NCI-H187 treated with DMSO at 0.1 percent for 48 hours (cell line): ENCODE data around the gene CELSR1.

Experiments
- DNase-seq: peaks from one replicate; lab custom pipeline; 2025; lab: John Stamatoyannopoulos, UW

Gene CELSR1

GRCh38 chr22:46443850-46444389, 93.5 kb downstream of the CELSR1 start:
- DNase-seq = no peak

DNA sequence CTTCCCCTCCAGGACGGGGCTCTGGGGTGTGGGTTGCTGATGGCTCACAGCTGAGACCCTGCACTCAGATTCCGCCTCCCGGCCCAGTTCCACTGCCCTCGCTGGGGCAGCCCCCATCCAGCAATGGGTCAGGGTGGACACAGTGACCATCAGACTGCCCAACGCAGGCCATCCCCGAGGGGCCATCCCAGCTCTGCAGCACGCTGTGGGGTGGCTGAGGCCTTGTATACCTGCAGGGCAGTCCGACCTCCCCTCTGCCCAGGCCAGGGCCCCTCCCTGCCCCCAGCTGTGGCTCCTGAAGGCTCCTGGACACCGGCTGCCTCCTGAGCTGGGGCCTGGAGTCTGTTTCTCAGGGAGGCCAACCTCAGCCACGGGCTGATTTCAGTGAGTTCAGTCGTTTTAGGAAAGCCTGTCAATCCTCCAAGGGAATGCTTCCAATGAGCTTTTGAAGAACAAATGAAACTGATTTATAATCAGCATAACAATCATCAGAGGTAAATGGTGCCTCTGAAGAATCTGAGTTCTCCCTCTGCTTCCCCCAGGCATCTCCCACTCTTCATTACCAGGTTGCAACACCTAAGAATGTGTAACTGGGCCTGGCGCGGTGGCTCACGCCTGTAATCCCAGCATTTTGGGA, 95.1 kb downstream of the CELSR1 start:
- DNase-seq = no peak

DNA sequence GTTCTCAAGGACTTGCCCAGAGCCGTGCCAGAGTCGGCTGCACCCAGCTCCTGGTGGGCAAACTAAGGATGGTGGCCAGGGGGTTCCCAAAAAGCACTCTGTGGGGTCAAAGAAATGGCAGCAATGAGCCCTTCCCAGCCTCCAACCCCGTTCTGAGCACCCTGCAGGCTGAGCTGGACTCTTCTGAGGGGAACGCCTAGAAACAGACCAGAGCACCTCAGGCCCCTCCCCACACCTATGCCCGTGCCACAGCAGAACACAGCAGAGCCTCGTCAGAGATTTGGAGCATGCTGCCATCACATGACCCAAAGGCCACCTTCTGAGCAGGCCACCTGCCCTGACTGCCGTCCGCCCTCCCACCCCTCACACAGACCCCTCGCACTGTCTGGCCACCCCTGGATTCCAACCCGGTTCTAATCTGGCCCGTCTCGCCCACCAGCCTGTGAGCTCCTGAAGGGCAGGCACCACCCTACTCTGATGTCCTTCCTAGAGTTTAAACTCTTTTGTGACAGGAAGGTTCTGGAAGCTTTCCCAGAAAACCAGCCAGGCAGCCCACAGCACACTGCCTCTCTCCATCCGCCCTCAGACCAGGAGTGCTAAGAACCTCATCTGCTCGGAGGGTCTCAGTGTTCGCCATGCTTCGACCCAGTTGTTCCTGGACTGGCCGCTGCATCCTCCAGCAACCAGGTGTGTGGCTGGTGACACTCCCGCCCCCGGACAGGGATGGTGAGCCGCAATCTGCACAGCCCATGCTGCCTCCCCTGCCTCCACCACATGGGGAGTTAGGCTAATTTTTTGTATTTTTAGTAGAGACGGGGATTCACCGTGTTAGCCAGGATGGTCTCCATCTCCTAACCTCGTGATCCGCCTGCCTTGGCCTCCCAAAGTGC, 97.6 kb downstream of the CELSR1 start:
- no peak for DNase-seq

GRCh38 chr22:46439111-46439510, 98.3 kb downstream of the CELSR1 start:
- DNase-seq = no peak

- DNase-seq = no peak
Observed at GRCh38 chr22:46437671-46438440, 99.6 kb downstream of the CELSR1 start.

DNA sequence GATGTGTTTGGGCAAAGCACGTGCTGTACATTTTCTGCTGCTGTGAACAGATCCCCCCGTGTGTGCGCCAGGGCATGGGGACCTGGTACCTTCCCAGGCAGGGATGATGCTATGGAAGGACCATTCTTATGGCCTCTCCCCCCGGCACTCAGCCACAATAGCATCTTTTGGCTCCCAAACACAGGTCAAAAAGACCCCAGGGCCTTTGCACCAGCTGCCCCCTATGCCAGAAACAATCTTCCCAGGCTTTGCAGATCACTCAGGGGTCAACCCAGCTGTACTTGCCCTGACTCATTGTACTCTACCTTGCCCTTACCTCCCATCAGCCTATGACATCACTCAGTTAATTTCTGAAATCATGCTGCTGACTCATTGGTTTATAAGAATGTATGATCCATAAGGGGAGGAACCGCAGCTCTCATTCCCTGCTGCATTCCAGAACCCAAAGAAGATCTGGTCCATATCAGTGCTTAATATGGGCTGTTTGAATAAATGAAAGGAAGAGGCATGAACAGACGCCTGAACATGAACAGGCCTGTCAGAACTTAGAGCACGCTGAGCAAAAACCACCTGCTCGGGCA, 100.7 kb downstream of the CELSR1 start:
- DNase-seq = no peak

DNA sequence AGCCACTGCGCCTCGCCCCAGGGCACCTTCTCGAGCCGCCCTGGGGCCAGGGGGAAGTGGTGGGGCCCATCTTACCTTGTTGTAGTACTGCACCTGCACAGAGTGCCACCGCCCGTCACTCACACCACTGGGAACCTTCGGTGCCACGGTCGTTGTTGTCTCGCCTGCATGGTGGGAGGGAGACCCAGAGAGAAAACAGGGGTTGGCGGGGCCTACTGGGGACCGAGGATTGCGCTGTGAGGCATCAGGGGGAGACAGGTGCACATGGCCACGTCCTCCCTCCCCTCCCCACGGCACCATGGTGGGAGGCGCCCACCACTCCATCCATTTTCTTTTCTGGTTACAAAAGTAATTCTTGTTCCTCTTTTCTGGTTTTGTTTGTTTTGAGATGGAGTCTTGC, 104.1 kb downstream of the CELSR1 start:
- DNase-seq = no peak

DNA sequence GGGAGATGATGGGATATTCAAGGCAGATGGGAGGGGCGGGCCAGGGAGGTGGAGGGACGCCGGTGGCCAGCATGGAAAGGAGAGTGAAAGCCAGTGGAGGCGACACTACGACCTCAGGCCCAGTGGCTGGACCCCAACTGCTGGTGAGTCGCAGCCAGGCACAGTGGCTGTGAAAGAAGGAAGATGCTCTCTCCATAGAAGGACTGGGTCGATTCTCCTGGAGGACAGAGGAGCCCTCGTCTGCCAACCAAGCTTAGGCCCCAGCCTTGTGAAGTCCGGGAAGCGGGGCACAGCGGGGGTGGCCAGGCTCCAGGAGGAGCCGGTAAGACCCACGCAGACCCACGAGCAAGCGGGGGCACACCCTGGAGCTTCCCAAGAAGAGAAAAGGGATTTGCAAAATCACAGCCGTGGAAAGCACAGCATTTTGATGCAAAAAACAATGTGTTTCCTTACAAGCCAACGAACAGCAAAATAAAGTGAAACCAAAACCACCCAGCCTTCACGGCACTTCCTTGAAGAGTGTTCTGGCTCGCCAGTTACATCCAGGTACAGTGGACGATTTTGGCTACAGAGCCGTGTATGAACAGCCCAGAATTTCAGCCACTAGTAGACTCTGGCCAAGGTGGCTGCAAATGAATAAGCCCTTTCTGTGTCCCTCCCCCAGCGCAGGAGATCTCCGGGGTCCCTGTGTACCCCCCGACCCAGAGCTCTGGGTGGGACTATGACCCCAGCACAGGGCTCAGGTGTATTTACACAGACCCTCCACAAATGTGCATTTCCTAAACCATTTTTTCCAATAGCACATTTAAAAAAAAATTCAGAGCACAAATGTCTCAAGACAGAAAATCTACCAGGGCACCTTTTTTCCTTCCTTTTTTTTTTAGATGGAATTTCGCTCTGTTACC, 105.0 kb downstream of the CELSR1 start:
- DNase-seq = no peak

- DNase-seq = no peak
Observed at GRCh38 chr22:46430961-46431838, 106.2 kb downstream of the CELSR1 start.

- DNase-seq = no peak
Observed at GRCh38 chr22:46429325-46429853, 108.0 kb downstream of the CELSR1 start.

DNA sequence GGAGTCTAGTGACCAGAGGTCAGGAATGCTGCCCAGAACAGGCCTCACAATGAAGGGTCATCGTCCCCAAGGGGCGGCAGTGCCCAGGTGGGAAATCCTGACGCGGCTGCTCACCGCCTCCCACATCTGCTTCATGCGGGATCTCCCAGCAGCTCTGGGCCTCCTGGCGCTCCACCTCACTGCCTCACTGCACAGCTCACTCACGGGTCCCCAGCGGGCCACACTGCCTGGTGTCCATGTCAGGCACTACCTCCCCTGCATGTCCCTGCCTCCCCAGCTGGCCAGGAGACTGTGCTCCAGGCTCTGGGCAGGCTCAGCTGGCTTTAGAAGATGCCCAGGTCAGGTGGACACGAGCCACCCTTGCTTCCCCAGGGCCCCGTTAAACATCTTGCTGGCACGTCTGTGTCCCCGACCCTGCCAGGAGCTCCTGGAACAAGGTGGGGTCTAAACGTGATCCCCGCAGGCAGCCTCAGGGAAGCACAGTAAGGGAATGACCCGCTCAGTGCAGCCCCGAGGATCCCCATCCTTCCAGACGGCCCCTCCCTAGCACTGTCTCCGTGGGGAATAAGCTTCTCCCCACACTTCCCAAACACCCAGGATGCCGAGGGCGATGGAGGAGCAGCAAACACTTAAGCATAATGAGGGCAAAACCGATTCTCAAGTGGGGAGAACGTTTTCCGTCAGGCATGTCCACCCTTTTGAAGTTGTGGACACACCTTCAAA, 108.7 kb downstream of the CELSR1 start:
- no peak for DNase-seq

DNA sequence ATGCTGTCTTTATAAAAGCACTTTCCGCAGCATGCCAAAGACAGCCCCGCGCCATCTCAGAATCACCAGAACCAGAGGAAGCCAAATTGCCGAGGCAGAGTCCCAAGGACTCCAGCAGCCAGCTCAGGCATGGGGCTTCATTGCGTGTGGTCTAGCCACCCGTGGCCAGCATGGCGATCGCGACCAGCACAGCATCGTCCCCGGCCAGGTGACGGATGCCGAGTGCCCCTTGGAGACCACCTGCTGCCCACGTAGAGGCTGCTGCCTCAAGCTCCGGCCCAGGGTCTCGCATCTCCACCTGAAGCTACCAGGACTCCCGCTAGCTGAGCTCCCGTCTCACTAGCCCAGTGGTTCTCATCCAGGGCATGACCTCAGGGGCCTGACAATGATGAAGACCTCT, 109.2 kb downstream of the CELSR1 start:
- no peak for DNase-seq

- DNase-seq = no peak
Observed at GRCh38 chr22:46425016-46425415, 112.4 kb downstream of the CELSR1 start.

- no peak for DNase-seq
Observed at GRCh38 chr22:46424496-46424895, 112.9 kb downstream of the CELSR1 start.

DNA sequence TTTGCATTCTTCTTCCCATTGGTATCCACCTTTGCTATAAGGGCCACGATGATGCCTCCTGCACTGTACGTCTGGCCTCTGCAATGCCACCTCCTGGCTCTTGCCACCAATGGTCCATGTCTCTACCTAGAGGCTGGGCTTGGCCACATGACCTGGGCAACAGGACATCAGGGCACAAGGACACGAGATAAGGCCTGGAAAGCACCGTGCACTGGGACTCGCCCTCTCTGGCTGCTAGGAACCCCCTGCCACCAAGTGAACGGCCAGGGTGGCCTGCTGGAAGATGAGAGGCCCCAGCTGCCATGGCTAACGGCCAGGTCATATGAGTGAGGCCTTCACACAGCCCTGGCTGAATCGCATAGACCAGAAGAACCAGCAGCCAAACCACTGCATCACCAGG, 114.5 kb downstream of the CELSR1 start:
- no peak for DNase-seq

GRCh38 chr22:46421267-46421666, 116.2 kb downstream of the CELSR1 start:
- DNase-seq = no peak

DNA sequence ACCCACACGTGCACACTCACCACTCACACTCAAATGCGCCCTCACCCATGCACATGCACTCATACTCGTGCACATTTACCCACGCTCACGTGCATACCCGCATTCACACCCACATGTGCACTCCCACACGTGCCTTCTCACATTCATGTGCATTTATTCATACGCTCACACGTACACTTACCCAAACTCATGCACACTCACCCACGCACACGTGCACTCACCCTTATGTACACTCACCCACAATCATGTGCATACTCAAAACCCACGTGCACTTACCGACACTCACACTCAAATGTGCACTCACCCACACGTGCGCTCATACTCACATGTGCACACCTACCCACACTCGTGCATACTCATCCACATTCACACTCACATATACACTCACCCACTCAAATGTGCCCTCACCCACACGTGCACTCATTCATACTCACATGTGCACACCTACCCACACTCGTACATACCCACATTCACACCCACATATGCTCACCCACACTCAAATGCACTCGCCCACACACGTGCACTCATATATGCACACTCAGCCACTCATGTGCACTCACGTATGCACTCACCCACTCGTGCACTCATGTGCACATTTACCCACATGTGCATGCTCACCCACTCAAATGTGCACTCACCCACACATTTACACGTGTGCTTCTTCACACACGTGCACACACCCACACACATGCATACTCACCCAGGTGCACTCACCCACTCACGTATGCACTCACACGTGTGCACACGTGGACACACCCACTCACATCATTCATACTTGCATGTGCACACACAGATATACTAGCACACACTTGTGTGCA, 117.5 kb downstream of the CELSR1 start:
- DNase-seq = no peak

DNA sequence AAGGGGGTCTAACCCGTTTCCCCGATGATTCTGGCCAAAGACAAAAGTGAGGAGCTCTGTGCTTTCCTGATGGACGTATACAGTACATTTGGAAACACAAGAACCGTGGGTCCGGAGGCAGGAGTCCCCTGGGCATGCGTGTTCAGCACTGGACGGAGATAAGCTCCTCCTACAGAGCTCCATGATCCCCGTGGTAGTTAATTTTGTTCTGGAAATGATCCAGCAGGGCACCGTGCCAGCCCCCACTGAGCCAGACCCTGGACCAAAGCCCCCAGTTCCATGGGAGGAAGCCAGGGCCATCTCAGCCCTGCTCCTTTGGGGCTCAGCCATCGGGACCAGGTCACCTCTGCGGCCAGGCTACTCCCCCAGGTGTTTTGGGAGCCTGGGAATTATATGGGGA, 118.6 kb downstream of the CELSR1 start:
- no peak for DNase-seq
